Dedifferentiated amniotic fluid mesenchymal stem cell (primary cell): Measurements from ENCODE around the gene CPT1A.

Experiments
- DNase-seq: peaks from one replicate; pipeline ENCODE4 v3.0.0-alpha.2; 2016; ENCODE audit errors: extremely low spot score

The CPT1A gene

GRCh38 chr11:68759991-68760390 is 81.7 kb downstream of the CPT1A start:
- DNase-seq, result no peak

- DNase-seq, result no peak
Measured at GRCh38 chr11:68757711-68758110, 84.0 kb downstream of the CPT1A start.

GRCh38 chr11:68756171-68756766 is 85.4 kb downstream of the CPT1A start:
- no peak for DNase-seq

- DNase-seq, result no peak
Measured at GRCh38 chr11:68753300-68753699, 88.4 kb downstream of the CPT1A start.

GRCh38 chr11:68751331-68751856 is 90.3 kb downstream of the CPT1A start, which contains the start of gene TESMIN:
Gene TESMIN, minus strand, starts transcription at chr11:68751520. Its CDS starts 860 bp downstream, at chr11:68750660.
- no peak for DNase-seq

- no peak for DNase-seq
Measured at GRCh38 chr11:68751004-68751325, 90.8 kb downstream of the CPT1A start.

- DNase-seq, result no peak
Measured at GRCh38 chr11:68750195-68751003, 91.3 kb downstream of the CPT1A start.

- no peak for DNase-seq
Measured at GRCh38 chr11:68749229-68750123, 92.2 kb downstream of the CPT1A start.

GRCh38 chr11:68748061-68748460 is 93.7 kb downstream of the CPT1A start:
- no peak for DNase-seq

GRCh38 chr11:68743539-68743938 is 98.2 kb downstream of the CPT1A start:
- no peak for DNase-seq

- no peak for DNase-seq
Measured at GRCh38 chr11:68741463-68741862, 100.3 kb downstream of the CPT1A start.

GRCh38 chr11:68735646-68736045 is 106.1 kb downstream of the CPT1A start:
- DNase-seq, result no peak

GRCh38 chr11:68735125-68735524 is 106.6 kb downstream of the CPT1A start:
- no peak for DNase-seq

- DNase-seq, result no peak
Measured at GRCh38 chr11:68734111-68734510, 107.6 kb downstream of the CPT1A start.

GRCh38 chr11:68727783-68728182 is 113.9 kb downstream of the CPT1A start:
- DNase-seq, result no peak

- no peak for DNase-seq
Measured at GRCh38 chr11:68724293-68724692, 117.4 kb downstream of the CPT1A start.

GRCh38 chr11:68722143-68722542 is 119.6 kb downstream of the CPT1A start:
- no peak for DNase-seq

- DNase-seq, result no peak
Measured at GRCh38 chr11:68721075-68721474, 120.6 kb downstream of the CPT1A start.

GRCh38 chr11:68715456-68716122 is 126.1 kb downstream of the CPT1A start:
- DNase-seq, result no peak

GRCh38 chr11:68714060-68714856 is 127.5 kb downstream of the CPT1A start:
- DNase-seq, result no peak

GRCh38 chr11:68711114-68711513 is 130.6 kb downstream of the CPT1A start:
- no peak for DNase-seq
